ENCODE results near the gene TAOK3.
A peak's percentile ranks its signal among the peaks of the same experiment; 100 is the strongest.
"Not testable (repeated sequence)": the region's sequence is repeated elsewhere in the genome, so short reads cannot be mapped to it uniquely, and the experiment has no call there.

TAOK3 gene

DNA sequence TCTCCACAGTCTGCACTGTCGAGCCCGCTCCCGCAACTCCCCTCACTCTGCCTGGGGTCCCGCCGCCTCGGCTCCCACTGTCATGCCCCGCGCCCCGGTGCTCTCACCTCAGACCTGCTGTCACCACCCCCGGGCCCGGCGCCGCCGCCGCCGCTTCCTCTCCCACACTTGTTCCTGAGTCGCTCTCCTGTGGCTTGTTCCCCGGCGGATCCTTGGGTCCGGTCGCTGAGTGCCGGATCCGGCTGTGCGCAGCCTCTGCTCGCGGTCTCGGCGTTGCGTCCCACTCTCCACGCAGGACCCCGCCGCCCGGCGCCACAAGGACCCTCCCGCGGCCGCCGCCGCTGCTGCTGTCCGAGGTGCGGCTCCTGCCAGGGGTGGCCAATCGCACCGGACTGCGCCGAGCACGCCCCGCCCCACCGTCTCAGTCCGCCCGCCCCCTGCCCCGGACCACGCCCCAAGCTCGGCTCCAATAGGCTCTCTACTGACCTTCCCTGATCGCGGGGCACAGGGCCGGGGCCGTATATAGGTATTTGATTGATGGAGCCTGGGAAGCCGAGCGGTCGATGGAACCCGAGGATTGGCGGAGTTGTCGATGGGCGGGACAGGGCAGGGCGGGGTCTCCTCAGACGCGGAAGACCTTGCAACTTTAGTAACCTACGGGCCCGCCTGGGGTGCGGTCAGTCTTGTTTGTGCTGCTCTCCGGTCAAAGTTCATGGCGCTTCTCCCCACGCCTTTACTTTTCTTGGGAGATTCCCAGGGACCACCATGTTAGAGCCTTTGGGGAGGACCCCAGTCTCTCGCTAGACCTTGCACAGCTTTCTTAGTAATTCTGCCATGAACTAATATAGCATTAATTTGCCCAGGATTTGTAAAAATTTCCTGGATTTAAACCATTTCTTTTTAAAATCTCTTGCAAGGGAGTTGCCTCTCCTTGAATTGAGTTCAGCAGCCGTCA is at the start of gene TAOK3:
TAOK3 (minus strand) TSS at position 367 of the 955 bp plus-strand sequence. CDS start 117,340 bp downstream, outside the sequence.
- peak; percentile 99 for DNase-seq

DNA sequence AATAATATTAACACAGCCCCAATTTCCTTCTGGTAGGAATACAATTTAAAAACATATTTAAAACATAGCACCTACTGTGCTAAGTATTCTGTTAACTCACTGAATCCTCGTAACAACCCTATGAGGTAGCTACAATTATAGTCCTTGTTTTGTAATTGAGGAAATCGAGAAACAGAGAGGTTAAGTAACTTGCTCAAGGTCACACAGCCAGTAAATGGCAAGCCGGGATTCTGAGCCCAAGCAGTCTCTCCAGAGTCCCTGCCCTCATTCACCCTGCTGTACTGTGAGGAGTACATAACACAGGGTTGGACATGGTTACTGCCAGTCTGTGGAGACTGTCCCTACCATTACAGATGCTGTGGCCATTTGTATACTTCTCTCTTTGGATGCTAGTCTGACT is 48.0 kb upstream of the TAOK3 start:
- no peak for DNase-seq

DNA sequence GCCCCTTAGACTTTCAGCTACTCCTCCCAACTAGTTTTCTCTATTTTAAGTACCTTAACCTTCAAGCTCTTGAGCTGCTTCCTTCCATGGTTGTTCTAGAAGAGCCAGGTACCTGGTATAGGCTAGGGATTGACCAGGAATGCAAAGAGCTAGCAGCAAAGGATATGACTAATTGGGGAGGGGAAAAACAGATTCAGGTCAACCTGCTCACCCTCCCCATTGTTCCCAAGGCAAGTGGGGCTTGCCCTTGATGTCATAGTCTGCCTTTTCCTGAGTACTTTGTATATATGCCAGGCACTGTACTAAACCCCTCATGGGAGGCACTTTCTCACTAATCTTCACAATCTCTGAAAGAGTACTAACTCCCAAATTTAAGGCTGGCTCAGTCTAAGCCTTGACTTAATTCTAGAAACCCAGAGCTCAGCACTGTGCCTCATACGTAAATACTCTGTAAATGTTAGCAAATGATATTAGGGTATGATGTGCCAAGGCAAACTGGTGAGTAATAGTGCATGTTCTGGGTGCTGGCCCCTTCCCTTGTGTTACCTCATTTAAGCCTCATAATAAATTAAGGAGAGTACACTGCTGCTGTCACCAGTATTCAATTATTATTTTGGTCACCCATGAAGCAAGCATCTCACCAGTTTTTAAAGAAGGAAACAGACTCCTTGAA is 45.8 kb upstream of the TAOK3 start:
- no peak for DNase-seq

DNA sequence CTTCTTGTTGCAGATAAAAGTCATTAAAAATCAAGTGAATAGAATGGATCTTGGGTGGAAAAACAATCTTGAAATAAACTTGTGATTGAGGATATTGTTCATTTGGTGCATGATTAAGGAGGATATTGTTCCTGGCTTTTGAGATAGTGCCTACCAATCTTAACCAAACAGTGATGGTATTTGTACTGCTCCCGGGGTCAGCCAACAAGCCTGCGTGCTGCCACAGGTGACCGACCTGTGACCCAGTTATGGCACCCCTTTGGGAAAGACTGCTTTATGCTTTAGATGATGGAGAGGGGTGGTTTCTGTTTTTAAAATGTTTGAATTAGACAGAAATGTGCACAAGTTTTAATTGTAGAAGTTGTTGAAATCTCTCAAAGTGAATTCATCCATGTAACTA is 45.2 kb upstream of the TAOK3 start:
- DNase-seq = no peak

DNA sequence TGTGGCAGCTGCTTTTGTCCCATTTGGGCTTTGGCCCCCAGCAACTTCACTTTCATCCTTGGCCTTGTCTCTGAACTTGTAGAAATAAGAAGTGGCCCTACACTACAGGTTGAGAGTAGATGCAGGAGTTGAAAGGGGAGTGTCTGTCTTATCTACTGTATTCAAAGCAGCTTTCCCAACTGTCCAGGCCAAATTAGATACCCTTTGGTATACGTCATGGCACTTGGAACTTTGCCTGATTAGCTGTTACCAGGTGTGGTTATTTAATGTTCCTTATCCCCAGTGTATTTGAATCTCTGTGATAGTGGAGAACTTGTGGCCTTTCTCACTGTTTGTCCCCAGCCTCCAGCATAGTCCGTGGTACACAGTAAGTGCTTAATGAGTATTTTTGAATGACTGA is 37.1 kb upstream of the TAOK3 start:
- no peak for DNase-seq

DNA sequence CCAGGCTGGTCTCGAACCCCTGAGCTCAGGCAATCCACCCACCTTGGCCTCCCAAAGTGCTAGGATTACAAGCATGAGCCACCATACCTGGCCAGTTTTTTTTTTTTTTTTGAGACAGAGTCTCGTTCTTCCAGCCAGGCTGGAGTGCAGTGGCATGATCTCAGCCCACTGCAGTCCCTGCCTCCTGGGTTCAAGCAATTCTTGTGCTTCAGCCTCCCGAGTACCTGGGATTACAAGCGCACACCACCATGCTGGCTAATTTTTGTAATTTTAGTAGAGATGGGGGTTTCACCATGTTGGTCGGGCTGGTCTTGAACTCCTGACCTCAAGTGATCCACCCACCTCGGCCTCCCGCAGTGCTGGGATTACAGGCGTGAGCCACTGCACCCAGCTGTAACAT is 35.5 kb upstream of the TAOK3 start:
- not testable (repeated sequence) for DNase-seq

DNA sequence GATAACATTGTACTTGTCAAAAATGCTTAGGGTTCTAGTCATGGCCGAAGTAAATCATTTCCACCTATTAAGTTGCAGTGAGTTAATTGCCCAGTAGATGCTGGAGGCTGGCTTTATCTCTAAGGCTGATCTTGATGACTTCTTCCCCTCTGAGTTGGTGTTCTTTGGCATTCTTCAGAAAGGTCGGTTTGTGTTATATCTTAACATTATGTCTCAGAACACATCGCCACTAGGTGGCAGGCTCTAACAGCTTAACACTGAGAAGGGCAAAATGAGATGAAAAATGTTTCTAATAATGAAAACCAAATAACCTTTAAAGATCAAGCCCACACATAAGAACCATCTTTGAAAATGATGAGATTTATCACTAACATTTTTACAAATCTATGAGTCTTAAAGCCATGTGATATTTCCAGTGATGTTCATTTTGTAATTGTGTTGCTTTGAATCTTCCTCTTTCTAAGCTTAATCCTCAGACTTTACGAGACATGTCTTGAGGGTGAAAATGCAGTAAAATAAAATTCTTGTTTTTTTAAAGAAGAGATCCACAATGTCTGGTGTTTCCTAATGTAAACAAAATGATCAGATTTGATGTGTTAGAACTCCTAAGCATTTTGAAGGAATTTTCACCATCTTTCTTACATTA is 32.3 kb upstream of the TAOK3 start:
- peak; percentile 9 for DNase-seq

DNA sequence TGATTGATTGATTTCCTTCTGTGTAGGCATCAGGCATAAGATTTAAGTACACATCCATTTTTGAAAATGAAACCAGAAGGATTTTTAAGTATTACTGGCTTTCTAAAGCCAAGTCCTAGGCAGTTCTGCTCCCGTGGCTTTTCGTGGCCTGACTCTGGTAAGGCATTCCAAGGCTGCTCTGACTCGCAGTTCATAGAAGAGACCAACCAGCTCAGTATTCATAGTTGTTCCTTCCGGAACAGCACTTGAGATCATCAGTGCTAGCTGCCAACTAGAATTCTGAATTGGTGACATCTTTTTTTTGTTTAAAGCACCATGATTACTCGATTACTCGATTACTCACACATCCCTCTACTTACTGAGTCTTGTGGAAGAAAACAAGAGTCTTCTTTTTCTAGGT is 29.5 kb upstream of the TAOK3 start:
- no peak for DNase-seq

DNA sequence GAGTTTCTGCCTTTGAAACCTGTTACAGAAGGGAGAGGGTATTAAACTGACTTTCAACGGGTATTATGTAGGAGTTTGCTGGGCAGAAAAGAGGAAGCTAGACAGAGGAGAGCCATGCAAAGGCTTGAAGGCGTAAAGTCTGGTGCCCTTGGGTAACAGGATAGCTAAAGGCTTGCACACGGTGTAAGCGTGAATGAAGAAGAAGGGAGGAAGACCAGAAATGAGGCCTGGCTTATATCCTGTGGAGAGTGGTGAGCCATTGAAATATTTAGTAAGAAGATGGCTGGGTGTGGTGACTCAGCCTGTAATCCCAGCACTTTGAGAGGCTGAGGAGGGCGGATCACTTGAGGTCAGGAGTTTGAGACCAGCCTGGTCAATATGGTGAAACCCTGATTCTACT is 26.2 kb upstream of the TAOK3 start:
- DNase-seq = no peak

DNA sequence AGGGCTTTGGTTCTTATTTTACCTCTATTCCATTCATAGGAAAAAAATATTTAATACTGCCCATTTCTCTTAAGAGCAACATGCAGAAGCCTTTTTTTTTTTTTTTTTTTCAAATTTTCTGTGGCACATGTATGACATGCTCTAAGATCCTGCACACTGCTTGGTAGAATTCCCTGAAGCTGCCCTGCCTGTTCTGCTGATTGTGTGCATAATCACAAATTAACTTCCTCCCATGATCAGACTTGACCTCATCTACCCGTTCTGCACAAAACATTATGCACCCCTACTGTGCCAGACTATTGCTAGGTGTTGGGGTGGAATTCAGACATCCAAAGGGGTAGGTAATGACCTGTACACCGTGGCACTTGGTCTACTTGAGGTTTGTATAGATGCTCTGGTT is 25.8 kb upstream of the TAOK3 start:
- DNase-seq = no peak

DNA sequence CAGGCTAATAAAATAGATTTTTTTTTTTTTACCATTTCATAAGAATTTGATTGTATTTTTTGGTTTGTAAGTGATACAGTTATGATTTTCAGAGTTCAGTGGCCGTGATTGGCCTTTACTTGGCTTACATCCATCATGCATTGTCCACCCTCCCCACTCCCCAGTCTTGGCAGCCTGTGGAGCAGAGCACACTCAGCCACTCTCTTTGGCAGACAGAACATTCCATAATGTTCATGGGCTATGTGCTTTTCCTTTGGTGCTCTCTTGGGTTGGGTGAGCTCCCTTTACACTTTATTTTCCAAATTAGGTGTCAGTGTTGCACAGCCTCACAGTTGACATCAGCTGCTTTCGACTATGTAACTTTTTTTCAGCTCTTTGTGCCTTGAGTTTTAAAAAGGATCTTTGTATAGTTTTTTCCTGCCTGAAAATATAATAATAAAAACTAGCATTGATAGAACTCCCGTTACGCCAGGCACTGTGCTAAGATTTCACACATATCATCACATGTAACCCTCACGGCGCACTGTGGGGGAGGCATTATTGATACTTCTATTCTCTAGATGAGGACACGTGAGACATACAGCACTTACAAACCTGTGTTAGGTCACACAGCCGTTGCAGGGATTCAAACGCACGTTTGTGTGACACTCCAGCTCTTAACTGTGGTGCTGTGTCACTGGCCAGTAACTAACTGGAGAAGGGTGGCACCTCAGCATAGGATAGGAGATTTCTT is 25.2 kb upstream of the TAOK3 start:
- no peak for DNase-seq

DNA sequence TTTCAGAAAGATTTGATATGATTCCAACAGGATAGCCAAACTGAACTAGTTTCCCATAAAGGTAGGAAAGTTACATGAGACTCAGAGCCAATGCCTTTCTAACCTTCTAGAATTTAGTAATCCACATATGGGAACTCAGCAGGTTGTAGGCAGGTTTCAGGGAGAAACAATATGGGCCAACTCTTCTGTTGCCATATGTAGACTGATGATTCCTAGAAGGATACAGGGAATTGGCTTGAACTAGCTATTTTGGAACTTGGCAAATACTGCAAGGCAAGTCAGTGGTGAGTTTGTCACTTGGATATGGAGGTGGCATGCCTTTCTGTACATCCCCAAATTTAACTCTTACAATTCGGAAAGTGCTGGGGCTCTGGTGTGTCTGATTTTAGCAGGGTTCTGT is 19.1 kb upstream of the TAOK3 start:
- DNase-seq = no peak

DNA sequence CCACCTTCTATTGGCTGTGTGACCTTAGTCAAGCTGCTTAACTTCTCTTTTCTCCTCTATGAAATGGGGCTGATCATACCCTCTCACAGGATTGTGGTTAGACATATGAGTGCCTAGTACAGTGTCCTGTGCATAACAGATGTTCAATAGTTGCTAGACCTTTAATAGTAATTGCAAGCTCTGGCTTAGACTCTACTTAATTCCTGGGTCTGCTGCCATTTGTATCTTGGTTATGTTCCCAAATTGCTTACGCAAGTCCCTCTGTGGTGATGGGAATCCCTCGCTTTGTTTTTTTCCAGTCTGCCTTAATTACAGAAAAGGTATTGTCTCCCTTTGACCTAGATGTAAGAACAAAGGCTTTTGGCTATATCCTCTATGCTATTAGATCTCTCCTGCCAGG is 18.7 kb upstream of the TAOK3 start:
- no peak for DNase-seq

DNA sequence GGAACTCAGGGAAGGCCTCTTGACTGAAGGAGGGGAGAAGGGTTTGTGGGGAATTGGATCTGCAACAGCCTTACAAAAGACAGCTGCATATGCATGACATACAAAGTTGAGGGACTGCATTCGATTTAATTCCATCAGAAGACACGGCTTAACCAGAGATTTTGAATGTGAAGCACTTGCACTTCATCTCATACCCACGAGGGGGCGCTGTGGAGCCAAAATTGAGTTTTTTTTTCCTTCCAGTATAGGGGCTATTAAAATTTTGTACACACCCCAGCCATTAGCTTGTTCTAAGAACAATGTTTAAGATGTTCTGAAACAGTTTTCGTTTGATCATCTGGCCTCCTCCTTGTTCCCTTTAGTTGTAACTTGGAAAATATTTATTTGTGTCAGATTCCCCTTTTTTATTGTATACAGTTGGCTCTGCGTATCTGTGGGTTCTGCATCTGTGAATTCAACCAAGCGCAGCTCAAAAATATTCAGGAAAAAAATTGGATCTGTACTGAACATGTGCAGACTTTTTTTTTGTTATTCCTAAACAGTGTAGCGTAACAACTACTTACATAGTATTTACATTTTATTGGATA is 5.3 kb upstream of the TAOK3 start:
- no peak for DNase-seq

DNA sequence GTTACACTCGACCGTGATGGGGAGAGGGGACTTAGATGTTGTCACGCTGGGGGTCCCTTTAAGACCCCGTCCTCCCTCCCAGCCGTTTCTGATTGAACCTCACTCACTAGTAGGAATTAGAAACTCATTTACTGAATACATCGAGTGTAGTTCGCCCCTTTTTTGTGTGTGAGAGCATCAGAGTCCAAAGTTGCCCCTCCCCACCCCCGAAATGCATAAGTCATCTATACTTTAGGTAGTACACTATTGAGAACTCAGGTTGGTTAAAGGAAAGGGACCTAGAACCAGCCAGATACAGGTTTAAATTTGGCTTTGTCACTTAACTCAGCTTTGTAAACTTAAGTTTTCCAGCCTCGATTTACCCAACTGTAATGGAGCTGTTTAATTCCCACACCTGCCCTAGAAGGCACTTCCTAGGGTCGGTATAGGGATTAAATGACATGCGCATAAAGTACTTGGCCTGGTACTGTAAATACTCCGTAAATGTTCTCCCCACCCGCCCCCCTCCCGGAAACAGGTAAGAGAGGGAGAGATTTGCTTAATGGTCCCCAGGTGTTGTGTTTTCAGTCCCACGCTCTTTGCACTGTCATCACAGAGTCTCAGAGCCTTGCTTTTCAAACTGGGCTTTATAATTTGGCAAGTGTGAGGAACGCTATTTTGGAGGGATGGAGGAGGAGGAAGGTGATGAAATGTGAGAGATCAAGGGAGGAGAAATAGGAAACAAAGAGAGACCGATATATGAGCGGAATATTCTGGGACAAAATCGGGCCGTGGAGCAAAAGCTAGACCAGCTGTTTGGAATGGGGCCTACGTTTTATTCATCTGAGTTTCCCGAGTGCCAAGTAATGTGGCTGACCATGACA is 4.5 kb upstream of the TAOK3 start:
- DNase-seq = no peak

DNA sequence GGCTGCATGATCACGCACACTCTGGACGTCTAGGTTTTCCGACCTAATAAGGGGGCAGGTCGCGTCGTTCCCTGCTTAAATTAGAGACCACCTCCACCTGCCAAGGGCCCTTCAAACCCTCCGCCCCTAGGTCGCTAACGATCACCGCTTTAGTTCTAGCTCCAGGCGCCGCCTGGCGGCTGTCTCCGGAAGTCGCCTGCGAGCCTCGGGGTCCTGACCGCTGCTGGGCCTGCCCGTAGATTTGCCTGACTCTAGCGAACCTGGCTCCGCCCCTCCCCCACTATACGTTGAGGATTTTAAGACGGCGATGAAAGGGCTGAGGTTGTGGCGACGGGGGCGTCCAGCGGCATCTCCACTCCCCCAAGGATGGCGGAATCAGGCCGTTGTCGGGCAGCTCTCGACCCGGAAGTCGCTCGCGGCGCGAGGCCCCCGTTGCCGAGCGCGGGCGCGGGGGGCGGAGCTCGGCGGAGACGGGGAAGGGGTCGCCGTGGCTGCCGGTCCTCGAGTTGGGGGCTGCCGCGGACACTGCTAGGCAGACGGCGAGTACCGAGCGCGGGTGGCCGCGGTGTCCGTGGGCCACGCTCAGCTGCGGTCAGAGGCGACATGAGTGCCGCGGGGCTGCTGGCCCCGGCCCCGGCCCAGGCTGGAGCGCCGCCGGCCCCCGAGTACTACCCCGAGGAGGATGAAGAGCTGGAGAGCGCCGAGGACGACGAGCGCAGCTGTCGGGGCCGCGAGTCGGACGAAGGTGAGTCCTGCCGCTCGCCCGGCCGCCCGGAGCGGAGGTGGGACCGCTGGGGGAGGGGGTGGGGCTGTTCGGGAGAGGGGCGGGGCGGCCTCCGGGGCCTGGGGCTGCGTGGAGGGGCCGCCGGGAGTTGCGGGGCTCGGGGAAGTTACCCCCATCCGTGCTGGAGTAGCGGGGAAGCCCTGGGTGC is 3.6 kb upstream of the TAOK3 start, which contains the start of gene SUDS3:
SUDS3 (plus strand) TSS at position 467 of the 932 bp plus-strand sequence; CDS start at position 604, 137 bp downstream.
- DNase-seq = peak; percentile 79

DNA sequence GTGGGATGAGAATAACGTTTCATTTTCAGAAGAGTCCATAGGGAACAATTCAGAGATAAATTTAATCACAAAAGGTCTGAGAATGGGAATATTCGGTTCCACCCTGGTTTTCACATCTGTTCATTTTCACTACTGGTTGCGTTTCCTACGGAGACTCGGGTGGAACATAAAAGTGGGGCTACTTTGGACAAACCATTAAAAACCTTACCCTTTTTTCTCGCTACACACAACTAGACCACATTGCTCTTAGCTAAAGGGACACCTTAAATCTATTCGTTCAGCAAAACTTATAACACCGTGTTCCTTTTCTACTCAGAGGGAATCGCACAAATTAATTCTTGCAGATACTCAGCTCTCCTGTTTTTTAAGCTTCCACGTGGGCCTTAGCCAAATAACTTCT is 2.6 kb upstream of the TAOK3 start:
- no peak for DNase-seq

DNA sequence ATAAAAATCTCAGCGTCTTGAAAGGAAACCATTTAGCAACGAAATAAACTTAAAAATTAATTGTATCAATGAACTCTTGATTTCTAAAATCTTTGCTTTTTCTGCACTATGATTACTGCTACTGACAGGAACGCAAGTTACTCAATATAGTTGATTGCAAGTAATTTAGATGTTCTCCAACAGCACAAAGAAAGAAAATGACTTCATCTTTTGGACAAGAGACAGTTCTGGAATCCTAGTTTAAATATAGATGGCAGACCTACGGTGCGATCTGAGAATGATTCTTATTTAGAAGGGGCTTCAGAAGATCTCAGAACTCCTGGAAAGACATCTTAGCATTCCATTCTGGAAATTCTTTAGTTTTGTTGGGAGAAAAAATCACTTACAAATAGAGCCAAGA is 2.2 kb upstream of the TAOK3 start:
- no peak for DNase-seq

DNA sequence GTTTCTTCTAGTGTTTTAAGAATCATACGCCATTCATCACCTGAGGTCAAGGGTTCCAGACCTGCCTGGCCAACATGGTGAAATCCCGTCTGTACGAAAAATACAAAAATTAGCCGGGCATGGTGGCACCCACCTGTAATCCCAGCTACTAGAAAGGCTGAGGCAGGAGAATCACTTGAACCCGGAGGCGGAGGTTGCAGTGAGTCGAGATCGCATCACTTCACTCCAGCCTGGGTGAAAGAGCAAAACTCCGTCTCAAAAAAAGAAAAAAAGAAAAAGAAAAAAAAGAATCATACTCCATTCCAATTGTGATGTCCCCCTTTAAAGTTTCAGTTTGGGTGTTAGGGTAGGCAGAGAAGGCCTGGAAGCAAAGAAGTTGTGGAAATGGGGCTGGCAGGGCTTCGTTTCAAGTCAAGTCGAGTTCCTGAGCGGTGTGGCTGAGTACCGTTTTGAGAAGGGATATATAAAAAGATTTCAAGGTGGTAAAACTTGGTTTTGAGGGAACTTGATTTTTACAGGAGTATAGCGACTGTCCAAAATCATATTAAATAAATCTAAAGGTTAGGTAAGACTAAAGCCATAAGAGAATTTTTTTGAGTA is 1.5 kb upstream of the TAOK3 start:
- DNase-seq = no peak

DNA sequence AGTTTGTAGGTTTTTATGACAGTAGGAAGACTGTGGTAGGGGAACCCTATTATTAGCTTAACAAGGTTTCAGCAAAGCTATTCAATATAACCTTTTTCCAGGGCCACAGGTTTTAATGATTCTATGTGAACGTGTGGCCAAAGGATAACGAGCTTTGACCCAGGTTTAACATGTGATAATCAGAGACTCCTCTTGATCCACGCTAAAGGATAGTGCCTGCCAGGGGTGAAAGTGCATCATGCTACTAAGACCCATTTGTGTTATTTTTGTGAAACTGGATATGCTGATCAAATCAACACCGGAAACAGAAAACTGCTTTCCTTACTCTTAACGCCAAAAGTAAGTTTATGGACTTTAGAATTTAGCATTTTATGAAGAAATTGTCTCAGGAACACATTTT is 909 bp upstream of the TAOK3 start:
- no peak for DNase-seq
